MG63 (cell line): ENCODE data around the gene RGS6. TPM values are rescaled to one million over a fixed set of nuclear protein-coding genes. Genes with fewer than 3 reads are reported as not detected.

Experiments
- DNase-seq: peaks from one replicate; pipeline ENCODE4 v3.0.0-alpha.2; 2020
- H3K27me3 ChIP-seq: fragments of 250-450 bp; sonication (Bioruptor Pico); 2 replicates; pipeline ENCODE4 v1.5.1; 2020; ENCODE audit warnings: mild to moderate bottlenecking, moderate library complexity
- H3K36me3 ChIP-seq: fragments of 250-450 bp; sonication (Bioruptor Pico); 2 replicates; pipeline ENCODE4 v1.5.1; 2020; ENCODE audit warnings: mild to moderate bottlenecking, moderate library complexity
- H3K4me3 ChIP-seq: fragments of 250-450 bp; sonication (Bioruptor Pico); 2 replicates; pipeline ENCODE4 v1.5.1; 2020; ENCODE audit warnings: mild to moderate bottlenecking, moderate library complexity
- H3K9me3 ChIP-seq: fragments of 250-450 bp; sonication (Bioruptor Pico); 2 replicates; pipeline ENCODE4 v1.5.1; 2020; ENCODE audit warnings: mild to moderate bottlenecking, moderate library complexity
- total RNA-seq: library from RNA; depleted of rRNA; stranded (reverse); fragments of >200 nt; shearing (Covaris generic); gene quantifications from 2 replicates; pipeline ENCODE4 v1.2.3, GENCODE V29; 2014; ENCODE audit warnings: low replicate concordance

The RGS6 gene
- total RNA-seq, 1 experiment from 2014 or later, result not detected

DNA sequence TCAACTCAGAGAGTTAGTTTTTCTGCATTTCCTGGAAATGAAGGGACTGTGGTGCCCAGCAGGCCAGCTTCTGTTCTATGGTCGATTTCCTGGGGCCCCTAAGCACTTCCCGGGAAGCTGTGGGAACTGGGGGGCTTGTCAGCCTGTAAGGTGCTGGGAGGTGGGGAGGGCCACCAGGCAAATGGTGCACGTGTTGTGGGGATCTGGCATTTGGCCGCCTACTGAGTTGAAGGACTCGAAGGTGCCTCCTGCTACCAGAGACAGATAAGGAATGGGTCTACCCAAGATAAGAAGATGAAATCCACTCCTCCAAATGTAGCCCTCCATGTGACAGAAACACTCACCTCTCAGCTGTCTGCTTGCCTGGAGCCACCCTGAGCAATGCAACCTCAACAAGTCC is 620.0 kb downstream of the RGS6 start:
- H3K4me3 ChIP-seq, result no peak overlapping the region
- no peaks in the 10 kb centered on the region for H3K9me3 ChIP-seq
- H3K36me3 ChIP-seq, result no peaks in the 10 kb centered on the region
- no peak for DNase-seq
- H3K27me3 ChIP-seq, result no peaks in the 10 kb centered on the region

DNA sequence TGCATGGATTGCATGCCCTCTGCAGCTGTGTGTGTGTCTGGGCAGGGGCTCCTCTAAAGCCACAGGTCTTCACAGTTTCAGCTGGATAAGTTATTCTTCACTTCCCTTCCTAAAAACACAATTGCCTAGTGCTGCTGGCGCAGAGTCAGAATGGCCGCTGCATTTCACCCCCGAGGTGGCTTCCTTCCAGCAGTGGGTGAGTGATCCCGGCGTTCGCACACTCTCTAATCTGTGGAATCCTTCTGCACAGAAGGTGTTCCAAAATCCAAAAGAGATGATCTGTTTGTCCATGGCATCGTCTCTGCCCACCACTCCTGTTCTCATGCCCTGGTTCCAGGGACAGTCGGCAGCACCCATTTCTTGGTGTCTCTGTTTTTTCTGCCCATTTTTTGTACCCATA is 620.9 kb downstream of the RGS6 start:
- DNase-seq, result peak; percentile 56
- Histone ChIP-seq H3K27me3 (no peaks in the 10 kb centered on the region), H3K9me3 (no peaks in the 10 kb centered on the region), H3K36me3 (no peaks in the 10 kb centered on the region), H3K4me3 (no peak overlapping the region)

DNA sequence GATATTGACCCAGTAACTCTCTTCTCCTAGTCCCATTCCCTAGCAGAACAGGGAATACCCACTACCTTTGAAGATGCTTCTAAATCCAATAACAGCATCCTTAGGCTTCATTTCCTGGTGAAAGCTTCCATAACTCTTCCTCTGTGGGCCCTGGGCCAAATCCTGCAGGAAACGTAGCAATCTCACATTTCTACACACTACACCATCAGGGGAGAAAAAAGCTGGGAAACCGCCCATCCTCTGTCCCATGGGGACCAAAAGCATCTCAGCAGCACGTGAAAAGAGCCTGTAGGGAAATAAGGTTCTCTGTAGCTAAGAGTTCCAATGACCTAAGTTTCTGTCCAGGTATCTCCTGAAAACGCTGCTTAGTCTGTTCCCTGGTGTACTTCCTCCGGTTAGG is 621.4 kb downstream of the RGS6 start:
- H3K9me3 ChIP-seq, result no peaks in the 10 kb centered on the region
- H3K27me3 ChIP-seq, result no peaks in the 10 kb centered on the region
- H3K36me3 ChIP-seq, result no peaks in the 10 kb centered on the region
- no peak overlapping the region for H3K4me3 ChIP-seq
- DNase-seq, result no peak

DNA sequence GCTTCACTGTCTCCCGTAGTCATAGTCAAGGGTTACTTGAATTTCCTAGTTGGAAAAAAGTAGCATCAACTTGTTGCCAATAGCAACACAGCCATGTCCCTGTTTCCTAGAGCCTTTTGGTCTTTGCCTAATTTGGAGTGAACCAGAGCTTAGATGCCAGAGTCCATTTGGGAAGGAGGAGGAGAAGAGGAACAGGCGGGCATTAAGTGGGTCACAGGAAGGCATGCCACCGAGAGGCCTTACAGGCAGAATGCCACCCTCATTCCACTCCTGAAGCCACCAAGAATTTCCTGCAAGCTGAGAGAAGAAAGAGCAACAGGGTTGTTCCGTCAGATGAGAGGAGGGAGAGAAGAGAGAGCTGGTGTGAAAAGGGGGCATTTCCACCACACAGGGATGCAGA is 622.2 kb downstream of the RGS6 start:
- no peak for DNase-seq
- Histone ChIP-seq H3K36me3 (no peaks in the 10 kb centered on the region), H3K27me3 (no peaks in the 10 kb centered on the region), H3K9me3 (no peaks in the 10 kb centered on the region), H3K4me3 (no peak overlapping the region)

DNA sequence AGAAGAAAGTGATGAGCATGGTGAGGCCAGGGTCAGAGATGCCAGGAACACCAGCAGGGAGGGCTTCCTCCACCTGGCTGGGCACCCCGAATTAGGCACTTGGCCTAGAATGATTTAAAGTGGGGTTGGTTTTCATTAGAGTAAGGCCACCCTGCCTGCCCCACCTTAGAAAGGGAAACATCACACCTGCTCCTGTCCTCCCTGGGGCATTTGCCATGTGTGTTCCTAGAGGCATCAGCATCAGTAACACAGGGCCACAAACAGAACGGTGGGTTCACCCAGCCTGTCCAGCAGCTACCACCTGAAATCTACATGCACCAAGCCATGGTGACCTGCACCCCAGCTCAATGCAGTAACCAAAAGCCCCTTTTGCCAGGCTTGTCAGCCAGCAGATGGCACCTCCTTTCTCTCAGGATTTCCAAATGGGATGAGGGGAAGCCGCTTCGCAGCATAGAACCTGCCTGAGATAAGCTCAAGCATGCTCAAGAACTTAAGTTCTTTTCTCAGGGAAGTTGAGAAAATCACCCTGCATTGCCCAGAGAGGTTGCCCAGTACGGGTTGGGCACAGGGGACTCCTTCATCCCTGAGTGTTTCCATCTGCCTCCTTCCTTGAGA is 622.9 kb downstream of the RGS6 start:
- H3K36me3 ChIP-seq, result no peaks in the 10 kb centered on the region
- no peak overlapping the region for H3K4me3 ChIP-seq
- no peaks in the 10 kb centered on the region for H3K9me3 ChIP-seq
- no peaks in the 10 kb centered on the region for H3K27me3 ChIP-seq
- DNase-seq, result no peak

DNA sequence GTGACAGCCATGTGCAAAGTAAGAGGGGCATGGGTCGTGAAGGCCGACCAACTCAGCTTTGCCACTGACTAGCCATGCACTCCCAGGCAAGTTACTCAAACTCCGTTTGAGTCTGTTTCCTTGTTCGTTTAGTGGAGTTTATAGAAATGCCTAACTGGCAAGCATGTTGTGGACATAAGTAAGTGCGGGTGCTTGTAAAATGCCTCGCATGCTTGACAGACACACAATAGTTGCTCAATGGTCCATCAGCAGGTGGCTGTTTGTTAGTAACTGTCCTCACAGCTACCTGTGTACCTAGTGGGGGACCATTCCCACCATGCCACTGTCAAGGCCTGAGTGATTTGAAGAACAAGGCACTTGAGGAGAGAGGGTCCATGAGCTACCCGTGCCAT is 623.4 kb downstream of the RGS6 start:
- Histone ChIP-seq H3K36me3 (no peaks in the 10 kb centered on the region), H3K4me3 (no peak overlapping the region), H3K9me3 (no peaks in the 10 kb centered on the region), H3K27me3 (no peaks in the 10 kb centered on the region)
- no peak for DNase-seq

DNA sequence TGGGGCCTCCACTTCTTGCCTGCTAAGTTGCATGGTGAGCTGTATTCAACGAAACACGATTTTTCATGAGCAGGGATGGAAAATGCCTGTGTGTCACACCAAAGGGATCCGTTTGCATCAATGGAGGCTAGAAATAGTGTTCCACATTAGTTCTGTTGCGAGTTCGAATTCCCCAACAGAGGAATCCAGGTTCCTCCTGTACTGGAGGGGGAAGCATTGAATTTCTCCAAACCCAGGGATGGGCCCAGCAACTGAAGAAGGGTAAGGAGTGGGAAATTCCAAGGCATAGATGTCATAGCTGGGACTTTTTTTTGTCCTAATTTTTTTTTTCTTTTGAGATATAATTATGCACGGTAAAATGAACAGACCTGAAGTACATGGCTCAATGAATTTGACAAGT is 625.4 kb downstream of the RGS6 start:
- no peaks in the 10 kb centered on the region for H3K9me3 ChIP-seq
- H3K36me3 ChIP-seq, result no peaks in the 10 kb centered on the region
- H3K4me3 ChIP-seq, result no peak overlapping the region
- DNase-seq, result no peak
- no peaks in the 10 kb centered on the region for H3K27me3 ChIP-seq

DNA sequence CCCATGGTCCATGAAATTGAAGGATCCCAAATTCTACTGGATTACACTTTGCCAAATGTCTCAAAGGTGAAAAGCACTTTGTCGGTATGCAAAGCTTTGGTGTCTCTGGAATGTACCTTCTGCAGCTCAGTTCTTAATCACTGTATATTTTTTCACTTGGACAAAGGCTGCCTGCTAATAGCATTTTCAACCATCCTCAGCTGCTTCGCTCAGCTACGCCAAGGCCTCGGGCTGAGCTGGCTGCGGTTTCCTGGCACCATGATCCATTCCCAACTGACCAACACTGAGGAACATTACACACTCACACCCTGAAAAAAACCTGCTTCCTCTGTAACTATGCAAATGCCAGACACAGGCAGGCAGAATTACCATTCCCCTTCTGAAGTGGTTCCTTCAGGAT is 626.5 kb downstream of the RGS6 start:
- Histone ChIP-seq H3K4me3 (peak overlapping the region; percentile 29), H3K36me3 (no peaks in the 10 kb centered on the region), H3K27me3 (no peaks in the 10 kb centered on the region), H3K9me3 (no peaks in the 10 kb centered on the region)
- peak; percentile 89 for DNase-seq

DNA sequence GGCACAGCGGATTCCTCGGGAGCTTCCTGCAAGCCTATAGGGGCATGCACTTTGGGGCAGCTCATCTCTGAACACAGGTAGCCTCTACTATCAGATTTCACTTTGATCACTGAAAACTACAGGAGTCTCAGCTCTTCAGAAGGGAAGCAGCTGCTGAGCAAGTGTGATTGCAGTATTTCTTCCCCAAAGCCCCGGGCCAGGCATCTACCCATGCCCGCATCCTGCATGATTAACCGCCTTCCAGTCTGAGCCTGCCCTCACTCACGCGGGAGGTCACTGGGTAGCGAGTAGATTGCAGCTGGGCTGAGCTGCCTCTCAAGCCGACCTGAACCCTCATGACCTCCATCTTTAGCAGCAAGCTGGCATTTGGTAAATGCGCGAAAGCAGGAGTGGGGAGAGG is 627.0 kb downstream of the RGS6 start:
- peak; percentile 68 for DNase-seq
- no peaks in the 10 kb centered on the region for H3K36me3 ChIP-seq
- peak overlapping the region; percentile 29 for H3K4me3 ChIP-seq
- H3K27me3 ChIP-seq, result no peaks in the 10 kb centered on the region
- H3K9me3 ChIP-seq, result no peaks in the 10 kb centered on the region

DNA sequence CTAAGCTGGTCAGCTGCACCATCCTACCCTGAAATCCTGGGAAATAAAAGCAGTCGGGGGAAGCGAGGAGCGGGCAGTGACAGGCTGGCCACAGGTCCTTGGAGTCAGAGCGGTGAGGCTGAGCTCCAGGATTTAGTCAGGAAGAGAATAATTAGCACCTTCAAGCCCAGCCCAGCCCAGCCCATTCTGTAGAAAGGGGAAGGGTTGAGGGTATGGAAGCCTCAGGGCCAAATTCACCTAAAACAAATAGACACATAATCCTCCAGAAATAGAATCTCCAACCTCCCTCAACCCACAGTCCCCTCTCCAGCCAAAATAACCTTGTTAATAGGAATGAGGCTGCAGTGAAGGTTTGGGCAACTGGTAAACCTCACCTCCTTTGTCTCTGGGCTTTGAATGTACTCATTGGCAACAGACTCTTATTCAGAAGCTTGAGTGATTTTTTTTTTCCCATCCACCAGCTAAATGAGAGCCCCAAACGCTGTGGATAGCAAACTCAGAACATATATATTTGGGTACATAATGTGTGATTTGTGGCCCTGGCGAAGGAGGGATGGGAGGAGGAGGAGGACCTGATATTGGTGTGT is 627.5 kb downstream of the RGS6 start:
- Histone ChIP-seq H3K9me3 (no peaks in the 10 kb centered on the region), H3K36me3 (no peaks in the 10 kb centered on the region), H3K4me3 (peak overlapping the region; percentile 29), H3K27me3 (no peaks in the 10 kb centered on the region)
- DNase-seq, result peak; percentile 68

DNA sequence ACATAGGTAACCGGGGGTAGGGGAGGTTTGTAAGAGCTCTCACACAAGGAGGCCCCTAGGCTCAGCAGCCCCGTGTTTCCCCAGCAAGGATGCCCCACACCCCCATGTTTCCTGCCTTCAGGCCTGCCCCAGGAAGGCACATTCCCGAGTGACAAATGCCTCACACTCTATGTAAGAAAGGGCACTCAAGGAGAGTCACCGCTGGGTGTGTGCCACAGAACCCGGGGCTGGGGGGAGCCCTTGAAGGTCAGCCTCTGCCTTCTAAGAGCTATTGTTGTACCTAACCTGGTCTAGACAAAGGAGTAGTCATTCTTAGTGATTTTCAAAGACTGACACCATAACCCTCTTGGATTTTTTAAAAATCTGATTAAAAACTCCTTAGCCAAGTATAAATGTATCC is 628.1 kb downstream of the RGS6 start:
- H3K9me3 ChIP-seq, result no peaks in the 10 kb centered on the region
- H3K27me3 ChIP-seq, result no peaks in the 10 kb centered on the region
- peak; percentile 22 for DNase-seq
- H3K4me3 ChIP-seq, result no peak overlapping the region
- no peaks in the 10 kb centered on the region for H3K36me3 ChIP-seq

DNA sequence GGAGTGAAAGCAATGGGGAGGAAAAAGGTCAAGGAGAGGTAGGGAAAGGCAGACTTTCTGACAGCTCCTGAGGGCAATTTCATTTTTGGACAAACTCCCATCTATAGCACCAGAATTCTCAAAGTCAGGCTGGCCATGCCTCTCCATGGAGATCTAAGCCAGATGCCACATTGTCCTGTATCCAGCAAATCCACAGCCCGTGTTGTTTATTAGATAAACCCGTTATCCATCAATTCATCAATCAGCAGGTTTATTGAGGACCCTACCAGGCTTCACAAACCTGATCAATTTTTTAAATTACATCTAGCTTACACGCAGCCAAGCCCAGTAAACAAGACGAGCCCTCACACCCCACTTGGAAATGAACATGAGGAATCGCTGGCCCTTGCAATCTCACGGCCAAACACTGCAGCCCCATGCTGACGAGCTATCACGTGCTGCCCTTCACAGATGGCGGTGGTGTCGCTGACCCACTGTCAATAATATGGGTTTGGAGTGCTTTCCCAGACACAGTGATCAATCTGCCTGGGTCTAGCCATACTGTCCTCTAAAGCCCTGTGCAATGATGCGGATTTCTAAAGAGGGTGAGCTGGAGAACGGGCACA is 628.8 kb downstream of the RGS6 start:
- no peak for DNase-seq
- H3K36me3 ChIP-seq, result no peaks in the 10 kb centered on the region
- no peaks in the 10 kb centered on the region for H3K27me3 ChIP-seq
- no peaks in the 10 kb centered on the region for H3K9me3 ChIP-seq
- no peak overlapping the region for H3K4me3 ChIP-seq

DNA sequence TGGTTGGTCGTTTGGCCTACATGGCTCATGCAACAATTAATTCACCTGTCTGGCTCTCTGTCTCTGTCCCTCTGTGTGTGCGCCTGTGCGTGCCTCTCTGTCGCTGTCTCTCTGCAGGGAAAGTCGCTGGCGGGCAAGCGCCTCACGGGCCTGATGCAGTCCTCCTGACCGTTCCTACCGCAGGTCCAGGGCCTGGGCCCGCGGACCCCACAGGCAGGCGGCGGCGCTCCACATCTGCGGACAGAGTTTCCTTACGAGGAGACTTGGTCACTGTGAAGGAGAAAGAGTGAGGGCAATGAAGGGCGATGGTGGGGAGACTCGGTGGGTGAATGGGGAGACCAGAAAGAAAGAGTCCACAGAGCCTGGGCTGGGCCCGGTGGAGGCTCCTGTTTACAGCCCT is 630.1 kb downstream of the RGS6 start:
- no peaks in the 10 kb centered on the region for H3K9me3 ChIP-seq
- no peaks in the 10 kb centered on the region for H3K36me3 ChIP-seq
- no peaks in the 10 kb centered on the region for H3K27me3 ChIP-seq
- H3K4me3 ChIP-seq, result no peak overlapping the region
- no peak for DNase-seq

DNA sequence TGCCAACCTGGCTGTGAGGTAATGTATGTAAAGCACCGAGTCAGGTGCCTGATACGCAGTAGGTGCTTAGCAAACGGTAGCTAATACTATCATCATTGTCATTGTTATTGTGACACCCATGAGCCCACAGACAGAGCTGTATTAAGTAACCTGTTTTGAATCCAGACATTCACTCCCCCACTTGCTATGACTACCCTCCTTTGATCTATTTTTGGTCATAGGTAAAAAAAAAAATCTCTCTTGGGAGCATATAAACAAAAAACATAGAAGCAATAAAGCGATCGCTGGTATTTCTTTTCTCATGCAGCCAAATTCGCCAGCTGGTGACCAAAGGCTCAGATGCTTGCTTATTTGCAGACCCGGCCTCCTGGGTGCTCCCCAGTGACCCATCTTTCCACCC is 631.4 kb downstream of the RGS6 start:
- Histone ChIP-seq H3K9me3 (no peaks in the 10 kb centered on the region), H3K4me3 (no peak overlapping the region), H3K36me3 (no peaks in the 10 kb centered on the region), H3K27me3 (no peaks in the 10 kb centered on the region)
- DNase-seq, result no peak

DNA sequence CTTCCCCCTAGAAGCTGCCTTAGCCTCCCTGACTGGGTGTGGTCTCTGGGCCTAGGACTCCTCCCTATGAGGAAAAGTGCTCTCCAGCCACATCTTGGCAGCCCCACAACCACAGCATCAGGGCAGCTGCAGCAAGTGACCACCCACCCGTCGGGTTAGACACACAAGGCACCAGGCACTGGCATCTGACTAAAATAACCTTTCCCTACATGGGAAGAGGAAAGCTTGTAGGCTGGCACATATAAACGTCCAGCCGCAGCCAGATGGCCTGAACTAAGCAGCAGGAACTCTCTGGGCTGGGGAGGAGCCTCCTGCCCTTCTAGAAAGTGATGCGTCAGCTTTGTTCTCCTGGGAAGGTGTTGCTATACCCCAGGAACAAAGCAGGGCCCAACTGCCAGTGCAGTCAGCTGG is 632.9 kb downstream of the RGS6 start:
- Histone ChIP-seq H3K4me3 (no peak overlapping the region), H3K36me3 (no peaks in the 10 kb centered on the region), H3K27me3 (no peaks in the 10 kb centered on the region), H3K9me3 (no peaks in the 10 kb centered on the region)
- DNase-seq, result peak; percentile 50

DNA sequence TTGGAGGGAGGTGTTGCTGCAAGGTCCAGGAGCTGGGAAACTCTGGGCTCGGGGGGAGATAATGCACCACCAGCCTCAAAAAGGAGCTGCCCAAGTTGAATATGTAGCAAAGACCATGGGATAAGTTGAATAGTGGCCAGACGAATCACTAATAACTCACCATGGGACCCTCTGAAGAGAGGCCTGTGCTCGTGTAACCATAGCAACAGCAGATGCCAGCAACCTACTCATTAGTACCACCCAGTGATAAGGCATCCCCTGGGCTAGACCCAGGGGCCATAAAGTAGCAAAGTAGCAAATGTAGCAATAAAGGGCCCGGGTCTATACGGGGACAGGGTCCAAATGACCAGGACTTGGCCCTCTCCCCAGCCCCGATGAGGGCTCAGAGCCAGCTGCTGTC is 633.7 kb downstream of the RGS6 start:
- no peak for DNase-seq
- no peaks in the 10 kb centered on the region for H3K36me3 ChIP-seq
- H3K4me3 ChIP-seq, result no peak overlapping the region
- no peaks in the 10 kb centered on the region for H3K27me3 ChIP-seq
- no peaks in the 10 kb centered on the region for H3K9me3 ChIP-seq

DNA sequence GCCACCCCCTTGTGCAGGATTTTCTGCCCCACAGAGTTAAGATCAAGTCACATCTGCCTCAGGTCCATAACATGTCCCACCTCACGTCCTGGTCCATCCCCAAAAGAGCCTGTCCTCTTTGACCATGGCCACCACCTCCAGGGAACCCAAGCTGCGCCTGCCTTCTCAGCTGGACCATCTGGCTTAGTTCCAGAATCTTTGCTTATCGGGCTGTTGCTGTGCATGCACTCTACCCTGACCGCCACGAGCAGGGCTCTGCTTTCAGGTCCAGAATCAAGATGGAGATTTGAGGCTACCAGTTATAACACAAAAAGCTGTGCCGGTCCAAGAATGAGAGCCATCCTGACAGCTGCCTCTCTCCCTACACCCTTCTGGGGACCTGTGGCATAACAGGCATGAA is 635.0 kb downstream of the RGS6 start:
- H3K36me3 ChIP-seq, result no peaks in the 10 kb centered on the region

DNA sequence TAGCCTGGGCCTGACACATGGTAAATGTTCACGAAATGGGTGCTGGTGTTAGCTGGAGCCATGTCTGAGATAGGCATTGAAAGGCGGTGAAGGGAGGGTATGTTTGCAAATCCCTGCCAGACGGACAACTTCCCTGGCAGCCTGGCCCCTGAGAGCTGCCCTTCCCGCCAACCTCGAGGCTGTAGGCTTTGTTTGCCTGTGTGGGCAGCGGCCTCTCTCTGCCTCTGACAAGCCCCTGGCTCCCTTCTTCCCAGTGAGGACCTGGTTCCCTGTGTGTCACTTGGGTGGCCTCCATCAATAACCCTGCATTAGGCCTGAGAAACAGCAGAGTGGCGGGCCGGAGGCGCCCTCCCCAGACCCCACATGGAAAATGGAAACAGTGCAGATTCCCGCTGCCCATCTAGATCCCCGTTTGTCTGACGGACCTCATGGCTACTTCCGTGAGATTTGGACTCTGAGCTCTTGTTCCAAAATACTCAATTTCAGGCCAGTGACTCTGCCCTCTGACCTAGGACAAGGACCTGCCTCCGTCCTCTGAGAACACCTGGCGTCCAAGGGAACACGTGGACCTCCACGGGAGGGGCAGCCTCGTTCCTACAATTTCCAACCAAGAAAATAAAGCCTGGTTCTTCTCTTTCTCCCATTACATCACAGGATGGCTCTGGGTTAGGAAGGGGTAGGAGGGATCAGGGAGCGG is 636.2 kb downstream of the RGS6 start:
- DNase-seq, result no peak
- Histone ChIP-seq H3K27me3 (no peaks in the 10 kb centered on the region), H3K36me3 (no peaks in the 10 kb centered on the region), H3K4me3 (no peak overlapping the region), H3K9me3 (no peaks in the 10 kb centered on the region)

More for the DNA sequence above, 635.0 kb downstream of the RGS6 start:
- DNase-seq, result no peak
- no peak overlapping the region for H3K4me3 ChIP-seq
- H3K9me3 ChIP-seq, result no peaks in the 10 kb centered on the region
- H3K27me3 ChIP-seq, result no peaks in the 10 kb centered on the region
